H1 (cell line): ENCODE data around the gene LGALS3. TPM values are rescaled to one million over a fixed set of nuclear protein-coding genes. Genes with fewer than 3 reads are reported as not detected.

Source experiments
- CTCF ChIA-PET: fragments of 300-600 bp; sonication (Branson Sonifier 250); formaldehyde crosslinking; loops from one replicate; lab custom pipeline; 2021; ENCODE audit not compliant: partially characterized antibody; lab: Charles Lee
- POLR2A ChIA-PET: fragments of 300-600 bp; sonication (Branson Sonifier 250); formaldehyde crosslinking; loops from one replicate; lab custom pipeline; 2021; ENCODE audit warnings: inconsistent platforms; ENCODE audit not compliant: partially characterized antibody; lab: Charles Lee
- DNase-seq, 2 experiments: peaks; one replicate each; pipeline versions ENCODE4 v3.0.0 to v3.0.0-alpha.2; 2010 to 2022; ENCODE audit warnings: low spot score in 2 of 2, low read depth in 1 of 2, mixed read lengths in 1 of 2
- FAIRE-seq: peaks from 2 replicates; lab custom pipeline; 2011; peaks lifted over from hg19 to GRCh38; lab: Jason Lieb, UNC
- H2AFZ ChIP-seq: 2 replicates; pipeline ENCODE4 v1.8.1; 2012; ENCODE audit warnings: low read length, inconsistent platforms
- H2AK5ac ChIP-seq: 2 replicates; pipeline ENCODE4 v1.6.1; 2013; ENCODE audit warnings: low read depth, low read length
- H2BK120ac ChIP-seq: replicated peaks from 2 replicates; pipeline ENCODE3; 2013; ENCODE audit warnings: low read depth, low read length, inconsistent platforms
- H2BK12ac ChIP-seq: 2 replicates; pipeline ENCODE4 v1.6.1; 2013; ENCODE audit warnings: low read depth, low read length
- H2BK15ac ChIP-seq: 2 replicates; pipeline ENCODE4 v1.6.1; 2013; ENCODE audit warnings: low read length
- H2BK20ac ChIP-seq: 2 replicates; pipeline ENCODE4 v1.6.1; 2013; ENCODE audit warnings: low read length
- H2BK5ac ChIP-seq: 2 replicates; pipeline ENCODE4 v1.6.1; 2013; ENCODE audit warnings: low read depth, low read length
- H3K14ac ChIP-seq: 2 replicates; pipeline ENCODE4 v1.6.1; 2013; ENCODE audit warnings: inconsistent platforms; ENCODE audit not compliant: insufficient read length
- H3K18ac ChIP-seq: 2 replicates; pipeline ENCODE4 v1.6.1; 2013; ENCODE audit warnings: low read length; ENCODE audit errors: extremely low read depth
- H3K23ac ChIP-seq: 2 replicates; pipeline ENCODE4 v1.6.1; 2013; ENCODE audit warnings: inconsistent platforms; ENCODE audit not compliant: insufficient read length
- H3K23me2 ChIP-seq: 2 replicates; pipeline ENCODE4 v1.6.1; 2013; ENCODE audit warnings: low read depth, low read length
- H3K27ac ChIP-seq: 2 replicates; pipeline ENCODE4 v1.6.1; 2011; ENCODE audit warnings: low read depth, low read length, inconsistent platforms
- H3K27me3 ChIP-seq, 4 experiments: replicated peaks in 1 of 4; 1 replicate in 1 of 4; 2 replicates in 3 of 4; pipeline versions ENCODE4 v1.6.1 to v1.8.1; 2011 to 2013; ENCODE audit warnings: low read length in 3 of 4, mild to moderate bottlenecking in 3 of 4, inconsistent platforms in 2 of 4, mixed read lengths in 2 of 4, moderate library complexity in 1 of 4; ENCODE audit not compliant: control insufficient read depth in 3 of 4, insufficient read depth in 3 of 4; ENCODE audit errors: extremely low read depth in 1 of 4
- H3K36me3 ChIP-seq, 4 experiments: 2 replicates each; pipeline versions ENCODE4 v1.6.1 to v1.8.1; 2011 to 2013; ENCODE audit warnings: mild to moderate bottlenecking in 4 of 4, low read length in 3 of 4, moderate library complexity in 2 of 4, control low read depth in 1 of 4, inconsistent platforms in 1 of 4; ENCODE audit not compliant: insufficient read depth in 4 of 4, control insufficient read depth in 2 of 4
- H3K4ac ChIP-seq: replicated peaks from 2 replicates; pipeline ENCODE3; 2013; ENCODE audit warnings: low read length, low read depth, mixed read lengths, inconsistent platforms; ENCODE audit not compliant: insufficient read length
- H3K4me1 ChIP-seq, 4 experiments: replicated peaks in 1 of 4; 1 replicate in 1 of 4; 2 replicates in 3 of 4; pipeline versions ENCODE4 v1.6.1 to v1.8.1; 2011 to 2013; ENCODE audit warnings: low read length in 3 of 4, inconsistent platforms in 2 of 4, mixed read lengths in 1 of 4; ENCODE audit not compliant: insufficient read depth in 4 of 4, control insufficient read depth in 3 of 4
- H3K4me2 ChIP-seq, 2 experiments: 2 replicates each; pipeline versions ENCODE4 v1.6.1 to v1.8.1; 2011 to 2013; ENCODE audit warnings: low read depth in 2 of 2, low read length in 2 of 2, control low read depth in 1 of 2, inconsistent platforms in 1 of 2, mild to moderate bottlenecking in 1 of 2; ENCODE audit not compliant: insufficient read depth in 1 of 2
- H3K4me3 ChIP-seq, 4 experiments: fragments of 200-600, 300-600 bp in 1 of 4; sonication (generic), shearing (Covaris generic), sonication (Bioruptor Twin) in 1 of 4; 2 replicates each; pipeline versions ENCODE4 v1.5.1 to v1.8.1; 2011 to 2016; ENCODE audit warnings: low read length in 4 of 4, low read depth in 3 of 4, control low read depth in 2 of 4, inconsistent platforms in 2 of 4, mild to moderate bottlenecking in 2 of 4, mixed read lengths in 1 of 4, moderate library complexity in 1 of 4; ENCODE audit not compliant: insufficient read depth in 2 of 4; ENCODE audit errors: extremely low read depth in 1 of 4
- H3K56ac ChIP-seq: replicated peaks from 2 replicates; pipeline ENCODE3; 2013; ENCODE audit warnings: low read depth, mild to moderate bottlenecking, mixed read lengths, low read length, inconsistent platforms; ENCODE audit not compliant: insufficient read length
- H3K79me1 ChIP-seq: 2 replicates; pipeline ENCODE4 v1.6.1; 2013; ENCODE audit warnings: low read depth, low read length, control low read depth
- H3K79me2 ChIP-seq, 2 experiments: 2 replicates each; pipeline versions ENCODE4 v1.6.1 to v1.8.1; 2012 to 2013; ENCODE audit warnings: low read length in 2 of 2, mild to moderate bottlenecking in 2 of 2, inconsistent platforms in 1 of 2; ENCODE audit not compliant: insufficient read depth in 2 of 2, control insufficient read depth in 1 of 2
- H3K9ac ChIP-seq, 4 experiments: replicated peaks in 1 of 4; 1 replicate in 1 of 4; 2 replicates in 3 of 4; pipeline versions ENCODE4 v1.6.1 to v1.8.1; 2011 to 2013; ENCODE audit warnings: low read depth in 3 of 4, low read length in 3 of 4, control low read depth in 2 of 4, mild to moderate bottlenecking in 2 of 4, moderate library complexity in 2 of 4, inconsistent platforms in 1 of 4; ENCODE audit errors: extremely low read depth in 1 of 4
- H3K9me3 ChIP-seq, 2 experiments: 2 replicates each; pipeline versions ENCODE4 v1.6.1 to v1.8.1; 2012 to 2013; ENCODE audit warnings: mild to moderate bottlenecking in 2 of 2, moderate library complexity in 2 of 2, control low read depth in 1 of 2, inconsistent platforms in 1 of 2, low read depth in 1 of 2, low read length in 1 of 2, mixed read lengths in 1 of 2; ENCODE audit not compliant: insufficient read depth in 2 of 2
- H4K20me1 ChIP-seq, 2 experiments: replicated peaks in 1 of 2; 2 replicates each; pipeline versions ENCODE3 to v1.8.1; 2011 to 2013; ENCODE audit warnings: inconsistent platforms in 2 of 2, low read length in 2 of 2, mild to moderate bottlenecking in 1 of 2; ENCODE audit not compliant: insufficient read depth in 2 of 2, control insufficient read depth in 1 of 2
- H4K5ac ChIP-seq: 2 replicates; pipeline ENCODE4 v1.6.1; 2013; ENCODE audit warnings: low read length, low read depth, mixed read lengths, inconsistent platforms; ENCODE audit not compliant: insufficient read length
- H4K8ac ChIP-seq: 2 replicates; pipeline ENCODE4 v1.8.0; 2013; ENCODE audit warnings: mild to moderate bottlenecking, moderate library complexity, low read length, inconsistent platforms; ENCODE audit not compliant: insufficient read depth; ENCODE audit errors: extremely low read depth
- H4K91ac ChIP-seq: replicated peaks from 2 replicates; pipeline ENCODE3; 2013; ENCODE audit warnings: low read length, mixed read lengths, inconsistent platforms; ENCODE audit not compliant: insufficient read length
- ASH2L ChIP-seq: fragments of 200-600, 300-600 bp; sonication (generic); IDR thresholded peaks from one replicate; pipeline ENCODE4 v1.7.1; 2017; ENCODE audit warnings: low read length
- FOSL1 ChIP-seq: IDR thresholded peaks from 2 replicates; pipeline ENCODE4 v1.6.1; 2011; ENCODE audit warnings: mild to moderate bottlenecking, low read depth, low read length, moderate library complexity; ENCODE audit not compliant: insufficient read depth
- GABPA ChIP-seq: IDR thresholded peaks from 2 replicates; pipeline ENCODE4 v1.6.1; 2011; ENCODE audit warnings: mild to moderate bottlenecking, low read length, moderate library complexity, borderline replicate concordance; ENCODE audit not compliant: insufficient read depth
- MAFK ChIP-seq: IDR thresholded peaks from 2 replicates; pipeline ENCODE4 v1.6.1; 2012; ENCODE audit warnings: low read depth, mild to moderate bottlenecking, improper control_type of control experiment, low read length
- NRF1 ChIP-seq: IDR thresholded peaks from 2 replicates; pipeline ENCODE4 v1.6.1; 2011; ENCODE audit warnings: mild to moderate bottlenecking, low read depth, low read length, improper control_type of control experiment
- SP4 ChIP-seq: IDR thresholded peaks from 2 replicates; pipeline ENCODE4 v1.6.1; 2012; ENCODE audit warnings: low read length, inconsistent platforms
- SRF ChIP-seq: IDR thresholded peaks from 2 replicates; pipeline ENCODE4 v1.6.1; 2011; ENCODE audit warnings: mild to moderate bottlenecking, low read depth, low read length, moderate library complexity
- TCF12 ChIP-seq: IDR thresholded peaks from 2 replicates; pipeline ENCODE4 v1.6.1; 2011; ENCODE audit warnings: low read depth, mild to moderate bottlenecking, low read length
- WGBS, 2 experiments: shearing (Covaris generic) in 1 of 2; methylation state at CpG; one replicate each; pipeline versions ENCODE4 v1.1.6 to v1.1.7; 2013 to 2015; ENCODE audit warnings: low lambda C conversion rate in 2 of 2, mixed read lengths in 2 of 2, inconsistent platforms in 1 of 2, low coverage in 1 of 2, missing lambda C conversion rate in 1 of 2; ENCODE audit not compliant: insufficient replicate concordance in 2 of 2, insufficient coverage in 1 of 2, insufficient read length in 1 of 2; ENCODE audit errors: extremely low coverage in 1 of 2, missing lambda C conversion rate in 1 of 2; 5-methylcytosine and 5-hydroxymethylcytosine counted together
- polyA plus RNA-seq, 7 experiments: library from polyadenylated mRNA; depleted of rRNA in 3 of 7; stranded (reverse) in 5 of 7; unstranded in 2 of 7; fragments of >200 nt in 5 of 7; fragments of 200-250 nt in 2 of 7; gene quantifications; 1 replicate in 5 of 7; 2 replicates in 1 of 7; 4 replicates in 1 of 7; pipeline versions ENCODE4 v1.2.1 to v1.2.3, GENCODE V29; 2011 to 2013; ENCODE audit warnings: missing spikeins in 2 of 7, mixed read lengths in 2 of 7
- total RNA-seq: library from RNA; stranded (reverse); fragmentation: NEBNext Ultra II Directional; extraction: Animal tissue kit (Norgen Biotek cat#: 25700); gene quantifications from 2 replicates; pipeline ENCODE4 v1.2.1, GENCODE V29; 2021
- TF ChIP-seq, protein P1 (sequence below): IDR thresholded peaks from 2 replicates; pipeline ENCODE4 v1.6.1; 2012; ENCODE audit warnings: low read length, inconsistent platforms

Gene LGALS3
- total and polyA plus RNA-seq, 2 of the 8 experiments (the other 6 are each of a cell fraction or from before 2014, with no cell fraction given), result 9.7 to 14.5 TPM

DNA sequence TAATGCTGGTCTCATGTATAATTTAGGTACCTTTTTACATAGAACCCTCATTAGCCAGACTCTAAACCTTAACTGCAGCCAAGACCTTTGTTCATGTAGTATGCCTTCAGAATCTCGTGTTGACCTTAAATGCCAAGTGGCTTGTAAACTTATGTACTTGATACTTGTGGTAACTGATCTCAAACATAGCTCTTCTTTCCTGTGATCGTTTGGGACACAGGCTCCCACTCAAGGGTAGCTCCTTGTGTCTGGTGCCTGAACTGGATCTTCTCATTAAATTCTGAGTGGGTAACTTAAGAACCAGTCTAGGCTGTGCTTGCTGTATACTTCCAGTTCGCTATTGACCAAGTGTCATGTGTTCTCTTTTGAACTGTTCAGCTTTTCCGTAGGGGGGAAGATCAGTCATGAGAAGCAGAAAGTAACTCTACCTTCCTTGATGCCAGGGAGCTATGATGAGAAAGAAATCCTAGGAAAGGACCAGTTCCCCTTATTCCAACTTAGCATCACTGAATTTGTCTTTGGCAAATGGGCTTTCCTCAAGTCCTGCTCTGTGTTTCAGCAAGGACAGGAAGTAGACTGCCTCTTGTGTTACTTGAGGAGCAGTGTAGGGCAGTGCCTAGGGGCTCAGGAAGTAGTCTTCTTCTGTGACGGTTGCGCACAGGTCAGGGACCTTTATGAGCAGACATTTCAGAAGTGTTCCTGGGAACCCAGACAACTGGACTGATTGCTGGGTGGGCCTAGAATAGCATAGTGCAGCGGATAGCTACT, 2.5 kb downstream of the LGALS3 start:
- no peaks in the 10 kb centered on the region for H4K20me1 ChIP-seq
- H2BK15ac ChIP-seq, result no peak overlapping the region
- H3K79me2 ChIP-seq, result no peaks in the 10 kb centered on the region
- no peak overlapping the region for H2BK120ac ChIP-seq
- H3K27me3 ChIP-seq, result peaks cover 0 to 30% (median 17%) of the 10 kb centered on the region in 4 experiments; a peak in 6 of 7 replicates
- no peak overlapping the region for H3K9ac ChIP-seq
- H3K36me3 ChIP-seq, result no peaks in the 10 kb centered on the region
- ChIA-PET POLR2A (interaction anchor here (0.6 to 3.8 kb wide), 9 partner anchors 10 to 68 kb away, joined by 3 to 11 read pairs (median 3); no protein-coding TSS in a partner anchor), CTCF (interaction anchor here (0.5 to 3.1 kb wide), 7 partner anchors 13 to 315 kb away, joined by 3 to 11 read pairs (median 3); no protein-coding TSS in a partner anchor)
- H4K8ac ChIP-seq, result no peak overlapping the region
- FAIRE-seq (no peak), DNase-seq (no peak)
- H3K4me3 ChIP-seq, result no peak overlapping the region
- H3K9me3 ChIP-seq, result no peaks in the 10 kb centered on the region
- H2AFZ ChIP-seq, result no peak overlapping the region
- H2BK12ac ChIP-seq, result no peak overlapping the region
- no peaks in the 10 kb centered on the region for H3K79me1 ChIP-seq
- H3K27ac ChIP-seq, result no peak overlapping the region
- no peak overlapping the region for H4K5ac ChIP-seq
- no peak overlapping the region for H2BK20ac ChIP-seq
- no peak overlapping the region for H3K56ac ChIP-seq
- H3K4me2 ChIP-seq, result no peak overlapping the region
- no peak overlapping the region for H3K14ac ChIP-seq
- H3K18ac ChIP-seq, result no peak overlapping the region
- H3K23ac ChIP-seq, result no peak overlapping the region
- whole genome bisulfite sequencing, 2 experiments, result 88% methylated on average over 7 of the region's 7 CpGs; no CpG with 5 or more reads in 1 of the 2 experiments
- TF ChIP-seq GABPA (no peak), MAFK (no peak), SP4 (no peak), TCF12 (no peak), SRF (no peak), ASH2L (no peak), NRF1 (no peak), FOSL1 (no peak)
- TF ChIP-seq, protein P1, sequence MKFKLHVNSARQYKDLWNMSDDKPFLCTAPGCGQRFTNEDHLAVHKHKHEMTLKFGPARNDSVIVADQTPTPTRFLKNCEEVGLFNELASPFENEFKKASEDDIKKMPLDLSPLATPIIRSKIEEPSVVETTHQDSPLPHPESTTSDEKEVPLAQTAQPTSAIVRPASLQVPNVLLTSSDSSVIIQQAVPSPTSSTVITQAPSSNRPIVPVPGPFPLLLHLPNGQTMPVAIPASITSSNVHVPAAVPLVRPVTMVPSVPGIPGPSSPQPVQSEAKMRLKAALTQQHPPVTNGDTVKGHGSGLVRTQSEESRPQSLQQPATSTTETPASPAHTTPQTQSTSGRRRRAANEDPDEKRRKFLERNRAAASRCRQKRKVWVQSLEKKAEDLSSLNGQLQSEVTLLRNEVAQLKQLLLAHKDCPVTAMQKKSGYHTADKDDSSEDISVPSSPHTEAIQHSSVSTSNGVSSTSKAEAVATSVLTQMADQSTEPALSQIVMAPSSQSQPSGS, result no peak
- no peak overlapping the region for H2AK5ac ChIP-seq
- no peak overlapping the region for H2BK5ac ChIP-seq
- no peak overlapping the region for H3K4ac ChIP-seq
- H4K91ac ChIP-seq, result no peak overlapping the region
- H3K23me2 ChIP-seq, result peaks cover 10% of the 10 kb centered on the region
- peaks cover 0 to 3% (median 1%) of the 10 kb centered on the region in 4 experiments; a peak in 2 of 7 replicates for H3K4me1 ChIP-seq
